HFFc6 (cell line): ENCODE measurements around the gene AUTS2. TPM values are rescaled to one million over a fixed set of nuclear protein-coding genes. Genes with fewer than 3 reads are reported as not detected.

Experiments
- DNase-seq: peaks from one replicate; pipeline ENCODE4 v3.0.0-alpha.2; 2018
- H3K27ac Mint-ChIP-seq: 2 replicates; pipeline ENCODE4 v1.8.0; 2020; ENCODE audit warnings: mild to moderate bottlenecking, mixed read lengths
- H3K27me3 Mint-ChIP-seq: 2 replicates; pipeline ENCODE4 v1.8.0; 2021; ENCODE audit warnings: mild to moderate bottlenecking, moderate library complexity, mixed read lengths; ENCODE audit not compliant: insufficient read depth
- H3K36me3 Mint-ChIP-seq: 2 replicates; pipeline ENCODE4 v1.8.0; 2021; ENCODE audit warnings: low read depth, mixed read lengths
- H3K4me1 Mint-ChIP-seq: 2 replicates; pipeline ENCODE4 v1.8.0; 2020; ENCODE audit warnings: low read depth, mixed read lengths
- H3K4me3 Mint-ChIP-seq: 2 replicates; pipeline ENCODE4 v1.8.0; 2020; ENCODE audit warnings: mild to moderate bottlenecking, moderate library complexity, mixed read lengths
- H3K9me3 Mint-ChIP-seq: 2 replicates; pipeline ENCODE4 v1.8.0; 2020; ENCODE audit warnings: mild to moderate bottlenecking, mixed read lengths
- total RNA-seq, 6 experiments: library from RNA; stranded (reverse); fragmentation: NEBNext Ultra II Directional; extraction: Animal tissue kit (Norgen Biotek cat#: 25700); gene quantifications; 2 replicates in 1 of 6; 3 replicates in 5 of 6; pipeline ENCODE4 v1.2.3, GENCODE V29; 2021
- TF ChIP-seq, protein P1 (sequence below): fragments of 200-600 bp; sonication (generic); IDR thresholded peaks from 2 replicates; pipeline ENCODE4 v1.5.0; 2021; ENCODE audit warnings: antibody characterized with exemption, mild to moderate bottlenecking

Gene AUTS2
- total RNA-seq, 6 experiments from 2014 or later: 0.02 to 0.19 (median 0.16) TPM; not detected in 2

DNA sequence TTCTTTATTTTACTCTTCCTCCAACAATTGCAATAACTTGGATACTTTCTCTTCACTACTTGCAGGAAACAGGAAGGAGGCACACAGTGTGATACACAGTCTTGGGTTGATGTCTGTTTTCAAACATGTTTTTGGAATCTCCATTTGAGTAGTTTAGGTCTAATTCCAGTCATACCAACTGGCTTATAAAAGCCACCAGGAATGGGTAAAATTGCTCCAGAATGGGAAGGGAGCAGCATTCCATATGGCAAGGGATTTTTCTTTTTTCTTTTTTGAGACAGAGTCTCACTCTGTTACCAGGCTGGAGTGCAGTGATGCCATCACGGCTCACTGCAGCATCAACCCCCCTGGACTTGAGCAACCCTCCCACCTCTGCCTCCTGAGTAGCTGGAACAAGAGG is 988.5 kb downstream of the AUTS2 start:
- DNase-seq: no peak
- Mint-ChIP-seq H3K9me3 (peaks cover 30% of the 10 kb centered on the region), H3K4me3 (no peak overlapping the region), H3K27ac (no peak overlapping the region), H3K36me3 (peaks cover 3% of the 10 kb centered on the region), H3K4me1 (no peaks in the 10 kb centered on the region), H3K27me3 (no peaks in the 10 kb centered on the region)
- TF ChIP-seq, protein P1, sequence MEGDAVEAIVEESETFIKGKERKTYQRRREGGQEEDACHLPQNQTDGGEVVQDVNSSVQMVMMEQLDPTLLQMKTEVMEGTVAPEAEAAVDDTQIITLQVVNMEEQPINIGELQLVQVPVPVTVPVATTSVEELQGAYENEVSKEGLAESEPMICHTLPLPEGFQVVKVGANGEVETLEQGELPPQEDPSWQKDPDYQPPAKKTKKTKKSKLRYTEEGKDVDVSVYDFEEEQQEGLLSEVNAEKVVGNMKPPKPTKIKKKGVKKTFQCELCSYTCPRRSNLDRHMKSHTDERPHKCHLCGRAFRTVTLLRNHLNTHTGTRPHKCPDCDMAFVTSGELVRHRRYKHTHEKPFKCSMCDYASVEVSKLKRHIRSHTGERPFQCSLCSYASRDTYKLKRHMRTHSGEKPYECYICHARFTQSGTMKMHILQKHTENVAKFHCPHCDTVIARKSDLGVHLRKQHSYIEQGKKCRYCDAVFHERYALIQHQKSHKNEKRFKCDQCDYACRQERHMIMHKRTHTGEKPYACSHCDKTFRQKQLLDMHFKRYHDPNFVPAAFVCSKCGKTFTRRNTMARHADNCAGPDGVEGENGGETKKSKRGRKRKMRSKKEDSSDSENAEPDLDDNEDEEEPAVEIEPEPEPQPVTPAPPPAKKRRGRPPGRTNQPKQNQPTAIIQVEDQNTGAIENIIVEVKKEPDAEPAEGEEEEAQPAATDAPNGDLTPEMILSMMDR: no peak

DNA sequence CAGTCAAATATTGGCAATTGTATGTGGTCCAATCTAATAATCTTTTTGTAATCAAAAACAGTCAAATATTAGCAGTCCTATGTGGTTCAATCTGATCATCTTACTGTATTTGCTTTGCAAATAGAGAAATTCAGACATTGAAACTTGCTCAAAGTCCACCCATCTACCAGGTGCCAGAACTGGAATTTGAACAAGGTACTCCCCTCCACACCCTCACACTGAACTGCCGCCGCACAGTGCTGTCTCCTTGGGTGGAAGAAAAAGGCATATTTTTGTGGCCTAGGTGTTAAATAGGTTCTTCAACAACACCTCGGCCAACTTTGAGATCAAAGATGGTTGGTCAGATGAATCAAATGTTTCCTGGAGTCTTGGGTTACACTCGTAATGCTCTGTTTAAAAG is 989.5 kb downstream of the AUTS2 start:
- Mint-ChIP-seq H3K36me3 (peaks cover 3% of the 10 kb centered on the region), H3K4me1 (no peaks in the 10 kb centered on the region), H3K9me3 (peaks cover 35% of the 10 kb centered on the region), H3K27ac (no peak overlapping the region), H3K27me3 (no peaks in the 10 kb centered on the region), H3K4me3 (no peak overlapping the region)
- TF ChIP-seq, protein P1: no peak
- DNase-seq: no peak

DNA sequence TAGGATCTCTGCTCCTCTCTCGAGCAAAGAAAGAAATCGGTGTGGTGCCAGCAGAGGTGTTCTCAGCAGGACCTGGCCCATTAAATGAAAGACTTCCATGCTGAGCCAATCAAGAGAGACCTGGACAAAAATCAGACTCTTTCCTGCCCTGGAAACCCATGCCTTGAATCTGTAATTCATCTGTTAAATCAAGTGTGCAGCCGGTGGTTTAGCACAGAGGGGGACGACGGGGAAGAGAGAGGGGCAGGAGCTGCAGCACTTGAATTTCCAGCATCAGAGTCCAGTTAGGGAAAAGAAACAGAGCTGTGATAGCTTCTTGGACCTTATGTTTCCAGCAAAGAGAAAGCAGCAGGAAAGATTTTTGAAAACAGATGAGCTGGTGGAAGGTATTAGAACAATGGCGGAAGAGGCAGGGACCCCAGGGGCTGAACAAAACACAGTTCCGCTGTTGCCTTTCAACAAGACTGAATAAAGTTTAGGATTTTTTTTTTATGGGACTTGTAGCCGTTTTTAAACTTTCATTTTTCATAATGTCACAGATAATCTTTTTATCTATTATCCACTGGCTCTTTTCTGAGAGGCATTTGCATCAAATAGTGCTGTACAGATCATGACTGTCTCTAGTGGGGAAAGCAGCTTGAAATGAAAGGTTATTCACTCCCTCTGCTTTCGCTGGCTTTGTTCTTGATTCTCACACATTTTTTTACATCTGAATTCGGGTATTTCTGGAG is 990.1 kb downstream of the AUTS2 start:
- DNase-seq: no peak
- no peak overlapping the region for H3K27ac Mint-ChIP-seq
- H3K9me3 Mint-ChIP-seq: peaks cover 41% of the 10 kb centered on the region
- no peaks in the 10 kb centered on the region for H3K27me3 Mint-ChIP-seq
- TF ChIP-seq, protein P1: no peak
- peaks cover 3% of the 10 kb centered on the region; the same call in 1 of the 2 replicates for H3K36me3 Mint-ChIP-seq
- no peak overlapping the region for H3K4me3 Mint-ChIP-seq
- H3K4me1 Mint-ChIP-seq: no peaks in the 10 kb centered on the region

DNA sequence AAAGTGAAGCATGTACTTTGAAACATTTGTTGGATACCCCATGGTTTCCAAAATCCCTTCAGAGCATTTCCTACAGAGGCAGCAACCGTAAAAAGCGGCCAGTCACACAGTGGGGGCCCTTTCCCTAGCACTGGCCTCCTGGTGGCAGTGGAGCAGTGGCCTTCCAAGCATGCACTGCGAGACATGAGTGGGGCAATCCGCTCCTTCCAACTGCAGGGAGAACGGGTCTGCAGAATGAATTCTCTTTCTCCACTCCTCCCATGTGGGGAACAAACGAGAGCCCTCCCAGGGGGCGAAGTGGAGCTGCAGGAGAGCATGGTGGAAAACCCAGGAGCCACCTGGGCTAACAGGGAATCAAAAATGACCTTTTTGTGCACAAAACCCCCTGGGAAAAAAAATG is 990.7 kb downstream of the AUTS2 start:
- Mint-ChIP-seq H3K4me3 (no peak overlapping the region), H3K27me3 (no peaks in the 10 kb centered on the region)
- DNase-seq: no peak

DNA sequence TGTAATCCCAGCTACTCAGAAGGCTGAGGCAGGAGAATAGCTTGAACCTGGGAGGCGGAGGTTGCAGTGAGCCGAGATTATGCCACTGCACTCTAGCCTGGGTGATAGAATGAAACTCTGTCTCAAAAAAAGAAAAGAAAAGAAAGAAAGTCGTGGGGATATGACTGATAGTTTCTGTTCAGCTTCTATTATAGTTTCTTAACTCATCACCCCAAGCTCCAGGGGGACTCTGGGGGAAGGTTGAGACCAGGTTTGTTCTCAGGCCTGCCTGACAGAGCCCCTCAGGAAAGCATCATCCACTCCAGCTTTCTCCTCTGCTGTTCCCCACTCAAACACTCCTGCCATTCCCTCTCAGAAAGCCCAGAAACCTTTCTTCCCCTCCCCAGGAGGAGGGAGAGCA is 991.3 kb downstream of the AUTS2 start:
- DNase-seq: no peak
- peaks cover 7% of the 10 kb centered on the region; the same call in 1 of the 2 replicates for H3K36me3 Mint-ChIP-seq
- no peak overlapping the region for H3K4me3 Mint-ChIP-seq
- no peak overlapping the region for H3K27ac Mint-ChIP-seq
- no peaks in the 10 kb centered on the region for H3K4me1 Mint-ChIP-seq
- H3K9me3 Mint-ChIP-seq: peaks cover 50% of the 10 kb centered on the region
- H3K27me3 Mint-ChIP-seq: no peaks in the 10 kb centered on the region
- TF ChIP-seq, protein P1: no peak

More for the DNA sequence above, 990.7 kb downstream of the AUTS2 start:
- H3K36me3 Mint-ChIP-seq: peaks cover 3% of the 10 kb centered on the region; the same call in 1 of the 2 replicates
- peaks cover 46% of the 10 kb centered on the region for H3K9me3 Mint-ChIP-seq
- H3K27ac Mint-ChIP-seq: no peak overlapping the region
- TF ChIP-seq, protein P1: no peak
- no peaks in the 10 kb centered on the region for H3K4me1 Mint-ChIP-seq
